Tibial nerve (tissue), 4 donors: Measurements from ENCODE around the gene SLC10A4.

Source experiments
- CTCF ChIP-seq, 5 experiments: fragments of 200-600 bp in 3 of 5; fragments of 450-650 bp in 2 of 5; sonication (generic) in 3 of 5; IDR thresholded peaks; one replicate each; pipeline ENCODE4 v1.5.1; 2016 to 2019; ENCODE audit warnings: antibody characterized with exemption in 5 of 5, mild to moderate bottlenecking in 3 of 5, moderate library complexity in 2 of 5
- EP300 ChIP-seq, 2 donors: sonication (generic); formaldehyde crosslinking; IDR thresholded peaks; one replicate each; pipeline ENCODE4 v1.6.1; 2017; ENCODE audit warnings: antibody characterized with exemption in 2 of 2, mild to moderate bottlenecking in 1 of 2

GRCh38 chr4:48518143-48518542, 35.0 kb downstream of the SLC10A4 start:
- TF ChIP-seq CTCF (IDR thresholded peaks at IDR 0.05) (no peak), EP300 (IDR thresholded peaks at IDR 0.05) (no peak)
